Measurements from ENCODE around the gene RPP30. TPM values are rescaled to one million over a fixed set of nuclear protein-coding genes. Genes with fewer than 3 reads are reported as not detected.

The RPP30 gene
- total RNA-seq, 4 donors from 2014 or later = 28.4 to 40.9 (median 30.3) TPM

- TF ChIP-seq CTCF (IDR thresholded peaks at IDR 0.05; ENCODE audit: low read depth) = no peak
Measured at GRCh38 chr10:90937645-90938258, 66.0 kb downstream of the RPP30 start.

- TF ChIP-seq CTCF (IDR thresholded peaks at IDR 0.05; ENCODE audit: low read depth) = no peak
Measured at GRCh38 chr10:90939116-90939515, 67.3 kb downstream of the RPP30 start.

GRCh38 chr10:90939648-90940047 is 67.9 kb downstream of the RPP30 start:
- no peak for TF ChIP-seq CTCF (IDR thresholded peaks at IDR 0.05; ENCODE audit: low read depth)

GRCh38 chr10:90944749-90945148 is 73.0 kb downstream of the RPP30 start:
- no peak for TF ChIP-seq CTCF (IDR thresholded peaks at IDR 0.05; ENCODE audit: low read depth)

GRCh38 chr10:90945491-90946070 is 73.8 kb downstream of the RPP30 start:
- no peak for TF ChIP-seq CTCF (IDR thresholded peaks at IDR 0.05; ENCODE audit: low read depth)

GRCh38 chr10:90947030-90947960 is 75.5 kb downstream of the RPP30 start:
- TF ChIP-seq CTCF (IDR thresholded peaks at IDR 0.05; ENCODE audit: low read depth) = no peak

Small RNA genes lying within 50 kb of the gene (small RNA-seq; reads per million reads assigned to genes)
- 0.49 reads per million for gene RF00019
- gene RNU6-740P = not detected

Other genes starting within 250 kb of the RPP30 start
- 1 to 10 TPM in 2 of 4 donors, under 1 TPM in 2; 0.65 to 2.9 (median 1.0) TPM for gene HTR7, start 13.9 kb upstream of the RPP30 start, total RNA-seq
- not detected for gene ANKRD1, start 49.1 kb downstream of the RPP30 start, total RNA-seq